Embryonic facial prominence (tissue), 1 donor: ENCODE measurements around the gene CAPNS2.

Experiments
- DNase-seq: peaks from one replicate; pipeline ENCODE4 v3.0.0-alpha.2; 2016; ENCODE audit errors: extremely low spot score

Gene CAPNS2

GRCh38 chr16:55566432-55567175 lies at the start of gene CAPNS2:
Gene CAPNS2, plus strand, starts transcription at chr16:55566684. Its CDS starts 73 bp downstream, at chr16:55566757.
- no peak for DNase-seq

GRCh38 chr16:55521792-55522191 lies 44.7 kb upstream of the CAPNS2 start:
- no peak for DNase-seq

GRCh38 chr16:55526441-55526840 lies 40.0 kb upstream of the CAPNS2 start:
- DNase-seq: no peak

- no peak for DNase-seq
Measured at GRCh38 chr16:55527885-55528284, 38.6 kb upstream of the CAPNS2 start.

GRCh38 chr16:55529018-55529417 lies 37.5 kb upstream of the CAPNS2 start:
- no peak for DNase-seq

GRCh38 chr16:55530316-55530856 lies 36.1 kb upstream of the CAPNS2 start:
- no peak for DNase-seq

- no peak for DNase-seq
Measured at GRCh38 chr16:55532227-55532626, 34.3 kb upstream of the CAPNS2 start.

GRCh38 chr16:55534756-55535155 lies 31.7 kb upstream of the CAPNS2 start:
- no peak for DNase-seq

- no peak for DNase-seq
Measured at GRCh38 chr16:55539049-55539448, 27.4 kb upstream of the CAPNS2 start.

GRCh38 chr16:55539488-55539887 lies 27.0 kb upstream of the CAPNS2 start:
- no peak for DNase-seq

GRCh38 chr16:55540221-55540620 lies 26.3 kb upstream of the CAPNS2 start:
- DNase-seq: no peak

- DNase-seq: no peak
Measured at GRCh38 chr16:55542459-55543082, 23.9 kb upstream of the CAPNS2 start.

- DNase-seq: peak; percentile 45
Measured at GRCh38 chr16:55543472-55543871, 23.0 kb upstream of the CAPNS2 start.

GRCh38 chr16:55552621-55553020 lies 13.9 kb upstream of the CAPNS2 start:
- DNase-seq: no peak

- no peak for DNase-seq
Measured at GRCh38 chr16:55555436-55555835, 11.0 kb upstream of the CAPNS2 start.

GRCh38 chr16:55557186-55557585 lies 9.3 kb upstream of the CAPNS2 start:
- no peak for DNase-seq

- no peak for DNase-seq
Measured at GRCh38 chr16:55559233-55559632, 7.3 kb upstream of the CAPNS2 start.

GRCh38 chr16:55559933-55560516 lies 6.5 kb upstream of the CAPNS2 start:
- no peak for DNase-seq

GRCh38 chr16:55561319-55561848 lies 5.1 kb upstream of the CAPNS2 start:
- DNase-seq: no peak

- DNase-seq: no peak
Measured at GRCh38 chr16:55562936-55563335, 3.5 kb upstream of the CAPNS2 start.

GRCh38 chr16:55563797-55564196 lies 2.7 kb upstream of the CAPNS2 start:
- no peak for DNase-seq

- no peak for DNase-seq
Measured at GRCh38 chr16:55565086-55565485, 1.4 kb upstream of the CAPNS2 start.

- no peak for DNase-seq
Measured at GRCh38 chr16:55567382-55567781, 898 bp downstream of the CAPNS2 start.
